Measurements from ENCODE around the gene BEND7.

BEND7 gene

GRCh38 chr10:13514296-13514695 lies 14.5 kb downstream of the BEND7 start:
- no peak overlapping the region for H3K4me3 Mint-ChIP-seq
- ATAC-seq (replicated peaks) (no peak), DNase-seq (no peak)
- H3K27me3 Mint-ChIP-seq = peaks cover 46 to 53% of the 10 kb centered on the region in 2 donors
- no peaks in the 10 kb centered on the region for H3K9me3 Mint-ChIP-seq
- H3K27ac Mint-ChIP-seq = no peak overlapping the region
- H3K36me3 Mint-ChIP-seq (ENCODE audit: insufficient read depth) = no peaks in the 10 kb centered on the region
- no peaks in the 10 kb centered on the region for H3K4me1 Mint-ChIP-seq (ENCODE audit: low read depth in 2 of 2)

GRCh38 chr10:13512564-13512963 lies 16.2 kb downstream of the BEND7 start:
- H3K36me3 Mint-ChIP-seq (ENCODE audit: insufficient read depth) = no peaks in the 10 kb centered on the region
- H3K4me1 Mint-ChIP-seq (ENCODE audit: low read depth in 2 of 2) = no peaks in the 10 kb centered on the region

DNA sequence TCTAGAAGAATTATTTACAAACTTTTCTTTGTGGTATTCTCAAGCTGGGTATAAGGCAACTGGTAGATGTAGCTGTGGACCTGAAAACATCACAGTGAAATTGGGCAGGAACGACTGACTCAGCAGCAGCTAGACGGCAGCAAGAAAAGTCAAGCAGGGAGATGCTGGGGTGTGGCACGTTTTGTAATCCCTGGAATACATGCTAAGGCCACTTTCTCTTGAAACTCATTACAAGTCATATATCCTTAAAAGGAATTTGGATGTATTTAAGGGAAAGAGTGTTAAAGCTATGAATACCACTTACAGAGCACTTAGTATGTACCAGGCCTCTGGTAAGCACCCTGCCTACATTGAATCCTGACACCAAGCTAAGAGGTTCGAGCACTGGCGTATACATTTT lies 17.4 kb downstream of the BEND7 start:
- H3K4me1 Mint-ChIP-seq (ENCODE audit: low read depth in 2 of 2) = no peaks in the 10 kb centered on the region
- H3K27me3 Mint-ChIP-seq = peaks cover 38 to 61% of the 10 kb centered on the region in 2 donors
- H3K36me3 Mint-ChIP-seq (ENCODE audit: insufficient read depth) = no peaks in the 10 kb centered on the region
- no peak overlapping the region for H3K4me3 Mint-ChIP-seq
- H3K27ac Mint-ChIP-seq = no peak overlapping the region
- DNase-seq (no peak), ATAC-seq (replicated peaks) (no peak)
- no peaks in the 10 kb centered on the region for H3K9me3 Mint-ChIP-seq

More at GRCh38 chr10:13512564-13512963, 16.2 kb downstream of the BEND7 start:
- no peak for DNase-seq
- ATAC-seq (replicated peaks) = no peak
- no peaks in the 10 kb centered on the region for H3K9me3 Mint-ChIP-seq
- H3K4me3 Mint-ChIP-seq = no peak overlapping the region
- peaks cover 40 to 58% of the 10 kb centered on the region in 2 donors for H3K27me3 Mint-ChIP-seq
- no peak overlapping the region for H3K27ac Mint-ChIP-seq

GRCh38 chr10:13505052-13505680 lies 23.6 kb downstream of the BEND7 start:
- ATAC-seq (replicated peaks) = no peak

DNA sequence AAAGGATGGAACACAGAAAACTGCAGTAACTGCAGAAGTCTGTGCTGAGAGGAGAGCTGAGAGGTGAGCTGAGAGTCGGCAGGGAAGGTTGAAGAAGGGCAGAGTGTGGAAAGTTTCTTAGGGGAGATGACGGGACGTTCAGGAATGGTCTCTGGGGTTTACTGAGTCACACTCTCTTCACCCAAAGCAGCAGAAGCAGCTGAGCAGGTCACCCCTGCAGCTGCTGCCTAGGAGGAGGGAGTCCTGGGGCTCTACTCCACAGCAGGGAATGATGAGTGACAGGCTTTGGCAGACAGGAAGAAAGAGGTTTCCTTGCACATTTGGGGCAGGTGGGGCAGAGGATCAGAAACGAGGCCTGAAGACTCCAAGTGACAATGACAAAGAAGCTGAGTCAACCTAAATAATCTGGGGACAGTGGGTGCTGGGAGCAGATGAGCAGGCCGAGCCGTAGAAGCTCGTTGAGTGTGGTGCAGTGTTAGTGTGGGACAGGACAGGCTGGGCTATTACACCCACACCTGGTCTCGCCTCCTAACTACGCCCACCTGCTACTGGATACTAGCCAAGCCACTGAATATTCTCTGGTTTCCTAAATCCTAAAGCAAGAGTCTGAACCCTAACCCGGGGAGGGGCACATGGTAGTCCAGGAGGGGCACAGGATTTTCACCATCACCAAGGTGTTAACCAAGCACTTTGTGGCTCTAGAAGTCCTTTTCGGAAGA lies 24.9 kb downstream of the BEND7 start:
- H3K4me3 Mint-ChIP-seq = no peak overlapping the region
- H3K27me3 Mint-ChIP-seq = peaks cover 42 to 70% of the 10 kb centered on the region in 2 donors
- H3K27ac Mint-ChIP-seq = no peak overlapping the region
- DNase-seq (no peak), ATAC-seq (replicated peaks) (no peak)
- H3K36me3 Mint-ChIP-seq (ENCODE audit: insufficient read depth) = no peaks in the 10 kb centered on the region
- no peaks in the 10 kb centered on the region for H3K9me3 Mint-ChIP-seq
- no peaks in the 10 kb centered on the region for H3K4me1 Mint-ChIP-seq (ENCODE audit: low read depth in 2 of 2)

More at GRCh38 chr10:13505052-13505680, 23.6 kb downstream of the BEND7 start:
- no peak overlapping the region for H3K4me3 Mint-ChIP-seq
- H3K4me1 Mint-ChIP-seq (ENCODE audit: low read depth in 2 of 2) = no peaks in the 10 kb centered on the region
- DNase-seq = no peak
- H3K36me3 Mint-ChIP-seq (ENCODE audit: insufficient read depth) = no peaks in the 10 kb centered on the region
- H3K9me3 Mint-ChIP-seq = no peaks in the 10 kb centered on the region
- H3K27ac Mint-ChIP-seq = no peak overlapping the region
- peaks cover 36 to 69% of the 10 kb centered on the region in 2 donors for H3K27me3 Mint-ChIP-seq

DNA sequence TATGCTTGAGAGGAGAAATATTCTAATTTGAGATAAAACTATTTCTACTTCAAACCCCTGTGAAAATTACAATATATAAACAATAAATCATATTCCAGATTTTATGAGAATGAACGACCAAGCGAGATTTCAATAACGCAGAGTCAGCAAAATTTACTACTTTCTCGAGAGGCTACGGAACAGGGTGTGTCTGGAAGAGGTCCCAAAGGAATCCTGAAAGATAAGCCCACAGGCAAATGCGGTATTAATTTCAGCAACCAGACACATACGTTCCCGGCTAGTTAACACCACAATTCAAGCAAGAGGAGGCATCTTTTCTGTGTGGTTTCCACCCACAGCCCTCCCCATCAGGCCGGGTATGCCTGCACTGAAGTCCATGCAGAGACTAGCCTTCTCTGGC lies 26.4 kb downstream of the BEND7 start:
- H3K36me3 Mint-ChIP-seq (ENCODE audit: insufficient read depth) = no peaks in the 10 kb centered on the region
- no peak for ATAC-seq (replicated peaks)
- H3K4me3 Mint-ChIP-seq = no peak overlapping the region

DNA sequence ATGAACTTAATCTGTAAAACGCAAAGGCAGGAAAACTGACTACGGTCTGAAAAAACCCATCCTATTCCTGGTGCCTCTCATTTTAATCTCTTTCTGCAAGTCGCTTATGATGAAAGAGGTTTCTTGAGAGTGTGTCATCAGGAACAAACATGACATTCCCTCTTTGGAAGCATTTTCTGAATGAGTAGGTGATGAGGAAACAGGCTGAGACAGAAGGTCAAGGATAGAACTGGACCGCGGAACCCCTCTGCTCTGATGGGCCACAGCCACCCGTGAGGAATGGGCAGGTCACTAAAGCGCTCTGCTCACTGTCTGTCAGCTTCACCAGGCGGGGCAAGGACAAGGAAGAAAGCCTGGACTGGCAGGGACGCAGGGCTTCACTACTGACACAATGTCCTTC lies 28.6 kb downstream of the BEND7 start:
- Mint-ChIP-seq H3K4me3 (no peak overlapping the region), H3K36me3 (ENCODE audit: insufficient read depth) (no peaks in the 10 kb centered on the region), H3K4me1 (ENCODE audit: low read depth in 2 of 2) (no peaks in the 10 kb centered on the region), H3K27ac (no peak overlapping the region), H3K9me3 (no peaks in the 10 kb centered on the region), H3K27me3 (peaks cover 35 to 44% of the 10 kb centered on the region in 2 donors)
- no peak for DNase-seq
- ATAC-seq (replicated peaks) = no peak

More for the DNA sequence above, 26.4 kb downstream of the BEND7 start:
- DNase-seq = no peak
- no peaks in the 10 kb centered on the region for H3K9me3 Mint-ChIP-seq
- H3K4me1 Mint-ChIP-seq (ENCODE audit: low read depth in 2 of 2) = no peaks in the 10 kb centered on the region
- no peak overlapping the region for H3K27ac Mint-ChIP-seq
- peaks cover 42 to 57% of the 10 kb centered on the region in 2 donors for H3K27me3 Mint-ChIP-seq

DNA sequence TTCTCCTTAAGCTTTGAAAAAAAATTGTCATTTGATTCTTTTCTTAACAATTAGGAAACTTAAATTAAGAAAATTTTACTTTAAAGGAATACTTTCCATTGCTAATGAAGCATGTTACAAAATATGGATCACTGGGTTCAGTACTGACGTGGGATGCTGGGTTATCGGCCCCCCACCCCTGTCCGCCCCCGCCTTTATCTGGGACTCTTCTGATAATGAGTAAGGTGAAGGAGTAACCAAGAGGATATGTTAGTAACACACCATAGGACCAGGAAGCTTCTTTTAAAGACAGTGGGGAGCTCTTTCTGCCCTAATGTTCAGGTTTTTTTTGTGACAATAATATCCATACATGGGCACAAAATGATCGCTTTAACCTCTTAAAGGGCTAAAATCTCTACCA lies 29.7 kb downstream of the BEND7 start:
- H3K4me3 Mint-ChIP-seq = no peak overlapping the region
- no peaks in the 10 kb centered on the region for H3K9me3 Mint-ChIP-seq
- H3K27me3 Mint-ChIP-seq = peaks cover 34% of the 10 kb centered on the region in 2 donors
- H3K4me1 Mint-ChIP-seq (ENCODE audit: low read depth in 2 of 2) = no peaks in the 10 kb centered on the region
- no peak overlapping the region for H3K27ac Mint-ChIP-seq
- DNase-seq (no peak), ATAC-seq (replicated peaks) (no peak)
- no peaks in the 10 kb centered on the region for H3K36me3 Mint-ChIP-seq (ENCODE audit: insufficient read depth)

GRCh38 chr10:13496931-13497330 lies 31.9 kb downstream of the BEND7 start:
- DNase-seq (no peak), ATAC-seq (replicated peaks) (no peak)
- no peak overlapping the region for H3K4me3 Mint-ChIP-seq
- no peaks in the 10 kb centered on the region for H3K36me3 Mint-ChIP-seq (ENCODE audit: insufficient read depth)
- H3K4me1 Mint-ChIP-seq (ENCODE audit: low read depth in 2 of 2) = no peaks in the 10 kb centered on the region
- H3K27ac Mint-ChIP-seq = no peak overlapping the region
- no peaks in the 10 kb centered on the region for H3K9me3 Mint-ChIP-seq
- peaks cover 22 to 27% of the 10 kb centered on the region in 2 donors for H3K27me3 Mint-ChIP-seq

- Mint-ChIP-seq H3K27me3 (peaks cover 22 to 32% of the 10 kb centered on the region in 2 donors), H3K4me3 (no peak overlapping the region), H3K36me3 (ENCODE audit: insufficient read depth) (no peaks in the 10 kb centered on the region), H3K27ac (no peak overlapping the region), H3K9me3 (no peaks in the 10 kb centered on the region), H3K4me1 (ENCODE audit: low read depth in 2 of 2) (no peaks in the 10 kb centered on the region)
- no peak for DNase-seq
- ATAC-seq (replicated peaks) = no peak
Observed at GRCh38 chr10:13496164-13496563, 32.6 kb downstream of the BEND7 start.

- peaks cover 21 to 30% of the 10 kb centered on the region in 2 donors for H3K27me3 Mint-ChIP-seq
- H3K36me3 Mint-ChIP-seq (ENCODE audit: insufficient read depth) = peaks cover 4% of the 10 kb centered on the region
- no peak overlapping the region for H3K4me3 Mint-ChIP-seq
- H3K9me3 Mint-ChIP-seq = no peaks in the 10 kb centered on the region
- H3K4me1 Mint-ChIP-seq (ENCODE audit: low read depth in 2 of 2) = no peaks in the 10 kb centered on the region
- no peak overlapping the region for H3K27ac Mint-ChIP-seq
- ATAC-seq (replicated peaks) (no peak), DNase-seq (no peak)
Observed at GRCh38 chr10:13492493-13493180, 36.2 kb downstream of the BEND7 start.

DNA sequence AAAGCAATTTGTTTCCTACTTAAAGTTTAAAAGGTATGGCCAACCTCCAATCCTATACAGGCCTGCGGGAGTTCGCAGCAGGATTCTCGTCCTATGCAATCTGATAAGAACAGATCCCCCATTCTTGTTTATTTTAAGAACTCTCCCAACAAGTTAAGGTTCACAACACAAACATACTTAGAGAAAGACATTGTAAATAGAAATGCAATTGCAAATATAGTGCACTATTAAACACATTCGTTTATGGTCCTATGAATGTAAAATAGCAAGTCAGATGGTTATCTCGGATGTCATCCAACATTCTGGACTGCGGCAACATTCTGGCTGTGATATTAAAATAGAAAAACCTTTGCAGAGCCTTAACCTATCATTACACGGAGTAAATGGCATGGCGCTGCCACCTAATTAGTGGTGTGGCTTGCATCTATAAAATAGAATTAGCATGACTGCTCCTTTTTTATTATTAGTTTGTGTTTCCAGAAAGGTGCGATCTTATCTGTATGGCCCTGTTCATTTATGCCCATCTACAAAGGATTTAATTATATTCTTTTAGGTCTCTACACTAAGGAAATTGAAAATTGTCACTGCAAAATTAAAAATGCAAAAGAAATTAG lies 37.0 kb downstream of the BEND7 start:
- no peaks in the 10 kb centered on the region for H3K4me1 Mint-ChIP-seq (ENCODE audit: low read depth in 2 of 2)
- H3K9me3 Mint-ChIP-seq = no peaks in the 10 kb centered on the region
- DNase-seq = no peak
- ATAC-seq (replicated peaks) = no peak
- H3K27me3 Mint-ChIP-seq = peaks cover 21 to 30% of the 10 kb centered on the region in 2 donors
- H3K4me3 Mint-ChIP-seq = no peak overlapping the region
- H3K36me3 Mint-ChIP-seq (ENCODE audit: insufficient read depth) = peaks cover 4% of the 10 kb centered on the region
- no peak overlapping the region for H3K27ac Mint-ChIP-seq

- no peak for ATAC-seq (replicated peaks)
- Mint-ChIP-seq H3K9me3 (no peaks in the 10 kb centered on the region), H3K27ac (no peak overlapping the region), H3K27me3 (peaks cover 12 to 22% of the 10 kb centered on the region in 2 donors), H3K36me3 (ENCODE audit: insufficient read depth) (peaks cover 4% of the 10 kb centered on the region), H3K4me1 (ENCODE audit: low read depth in 2 of 2) (no peaks in the 10 kb centered on the region), H3K4me3 (no peak overlapping the region)
- DNase-seq = no peak
Observed at GRCh38 chr10:13490503-13490902, 38.3 kb downstream of the BEND7 start.
